H9 (cell line): ENCODE data around the gene NSL1. TPM values are rescaled to one million over a fixed set of nuclear protein-coding genes. Genes with fewer than 3 reads are reported as not detected.
"Not testable (repeated sequence)": the region's sequence is repeated elsewhere in the genome, so short reads cannot be mapped to it uniquely, and the experiment has no call there.

Experiments
- DNase-seq: peaks from one replicate; pipeline ENCODE4 v3.0.0-alpha.2; 2017
- H2AFZ ChIP-seq: one replicate; pipeline ENCODE4 v1.6.1; 2013; ENCODE audit warnings: mild to moderate bottlenecking, low read length, control low read depth, moderate library complexity
- H2AK5ac ChIP-seq: 2 replicates; pipeline ENCODE4 v1.6.1; 2013; ENCODE audit warnings: low read length, control low read depth, mixed read lengths; ENCODE audit not compliant: insufficient read length
- H2BK120ac ChIP-seq: one replicate; pipeline ENCODE4 v1.6.1; 2013; ENCODE audit warnings: low read depth, mild to moderate bottlenecking, low read length, control low read depth, inconsistent platforms; ENCODE audit not compliant: poor library complexity, severe bottlenecking
- H2BK12ac ChIP-seq: 2 replicates; pipeline ENCODE4 v1.6.1; 2013; ENCODE audit warnings: low read length, control low read depth, mixed read lengths, low read depth; ENCODE audit not compliant: insufficient read length
- H2BK15ac ChIP-seq: 2 replicates; pipeline ENCODE4 v1.6.1; 2013; ENCODE audit warnings: low read depth, low read length, control low read depth
- H2BK20ac ChIP-seq: one replicate; pipeline ENCODE4 v1.6.1; 2013; ENCODE audit warnings: low read depth, mild to moderate bottlenecking, low read length, control low read depth, inconsistent platforms; ENCODE audit not compliant: poor library complexity, severe bottlenecking
- H2BK5ac ChIP-seq: 2 replicates; pipeline ENCODE4 v1.6.1; 2013; ENCODE audit warnings: low read length, control low read depth, mixed read lengths; ENCODE audit not compliant: insufficient read length
- H3K14ac ChIP-seq: 2 replicates; pipeline ENCODE4 v1.6.1; 2013; ENCODE audit warnings: low read length, control low read depth; ENCODE audit not compliant: insufficient read depth
- H3K18ac ChIP-seq: 2 replicates; pipeline ENCODE4 v1.6.1; 2013; ENCODE audit warnings: low read depth, mild to moderate bottlenecking, mixed read lengths, low read length, control low read depth; ENCODE audit not compliant: insufficient read length
- H3K23ac ChIP-seq: 2 replicates; pipeline ENCODE4 v1.6.1; 2013; ENCODE audit warnings: low read length, control low read depth, mixed read lengths, low read depth; ENCODE audit not compliant: insufficient read length
- H3K23me2 ChIP-seq: 2 replicates; pipeline ENCODE4 v1.6.1; 2013; ENCODE audit warnings: low read depth, mild to moderate bottlenecking, mixed read lengths, low read length, control low read depth; ENCODE audit not compliant: insufficient read length, poor library complexity, severe bottlenecking
- H3K27ac ChIP-seq: 2 replicates; pipeline ENCODE4 v1.5.1; 2013; ENCODE audit warnings: low read length, control low read depth, mixed read lengths, low read depth; ENCODE audit not compliant: insufficient read length
- H3K27me3 ChIP-seq: 2 replicates; pipeline ENCODE4 v1.6.1; 2013; ENCODE audit warnings: low read length, control low read depth, inconsistent platforms; ENCODE audit not compliant: insufficient read depth
- H3K4ac ChIP-seq: 2 replicates; pipeline ENCODE4 v1.6.1; 2013; ENCODE audit warnings: low read depth, mild to moderate bottlenecking, control low read depth, inconsistent platforms, low read length, moderate library complexity
- H3K4me1 ChIP-seq: 2 replicates; pipeline ENCODE4 v1.6.1; 2013; ENCODE audit warnings: low read length, control low read depth, inconsistent platforms; ENCODE audit not compliant: insufficient read depth
- H3K4me2 ChIP-seq: 2 replicates; pipeline ENCODE4 v1.6.1; 2013; ENCODE audit warnings: low read length, control low read depth, mixed read lengths; ENCODE audit not compliant: insufficient read length, insufficient read depth
- H3K56ac ChIP-seq: 2 replicates; pipeline ENCODE4 v1.6.1; 2013; ENCODE audit warnings: low read depth, mild to moderate bottlenecking, mixed read lengths, low read length, control low read depth; ENCODE audit not compliant: insufficient read length
- H3K79me1 ChIP-seq: 2 replicates; pipeline ENCODE4 v1.6.1; 2013; ENCODE audit warnings: low read depth, mild to moderate bottlenecking, moderate library complexity, low read length, control low read depth, inconsistent platforms; ENCODE audit not compliant: insufficient read depth, poor library complexity, severe bottlenecking
- H3K79me2 ChIP-seq: 2 replicates; pipeline ENCODE4 v1.6.1; 2013; ENCODE audit warnings: low read length, control low read depth, inconsistent platforms; ENCODE audit not compliant: insufficient read depth
- H3K9ac ChIP-seq: 2 replicates; pipeline ENCODE4 v1.6.1; 2013; ENCODE audit warnings: low read length, control low read depth, mixed read lengths; ENCODE audit not compliant: insufficient read length; ENCODE audit errors: extremely low read depth
- H3K9me3 ChIP-seq: one replicate; pipeline ENCODE4 v1.6.1; 2013; ENCODE audit warnings: low read depth, low read length, inconsistent platforms; ENCODE audit not compliant: control insufficient read depth
- H3T11ph ChIP-seq: one replicate; pipeline ENCODE4 v1.6.1; 2013; ENCODE audit warnings: mild to moderate bottlenecking, low read length, control low read depth, inconsistent platforms
- H4K20me1 ChIP-seq: one replicate; pipeline ENCODE4 v1.6.1; 2013; ENCODE audit not compliant: control insufficient read depth, insufficient read length, insufficient read depth
- H4K5ac ChIP-seq: 2 replicates; pipeline ENCODE4 v1.6.1; 2013; ENCODE audit warnings: low read depth, mild to moderate bottlenecking, mixed read lengths, low read length, control low read depth; ENCODE audit not compliant: insufficient read length
- H4K8ac ChIP-seq: replicated peaks from 2 replicates; pipeline ENCODE4 v1.6.1; 2013; ENCODE audit warnings: low read length, control low read depth, mixed read lengths, low read depth; ENCODE audit not compliant: insufficient read length
- H4K91ac ChIP-seq: 2 replicates; pipeline ENCODE4 v1.6.1; 2013; ENCODE audit warnings: low read depth, mild to moderate bottlenecking, moderate library complexity, mixed read lengths, low read length, control low read depth; ENCODE audit not compliant: insufficient read length
- H3K27ac Mint-ChIP-seq, 3 experiments: 2 replicates in 2 of 3; 3 replicates in 1 of 3; pipeline ENCODE4 v1.8.0; 2020 to 2021; ENCODE audit warnings: mixed read lengths in 3 of 3, mild to moderate bottlenecking in 1 of 3, moderate library complexity in 1 of 3
- H3K27me3 Mint-ChIP-seq: 2 replicates; pipeline ENCODE4 v1.8.0; 2021; ENCODE audit warnings: low read depth, mild to moderate bottlenecking, moderate library complexity, mixed read lengths
- H3K36me3 Mint-ChIP-seq, 3 experiments: 2 replicates in 2 of 3; 3 replicates in 1 of 3; pipeline ENCODE4 v1.8.0; 2020 to 2021; ENCODE audit warnings: low read depth in 3 of 3, mixed read lengths in 3 of 3; ENCODE audit not compliant: insufficient read depth in 1 of 3
- H3K4me1 Mint-ChIP-seq, 2 experiments: 2 replicates each; pipeline ENCODE4 v1.8.0; 2020; ENCODE audit warnings: mixed read lengths in 2 of 2
- H3K4me3 Mint-ChIP-seq, 2 experiments: 2 replicates in 1 of 2; 3 replicates in 1 of 2; pipeline ENCODE4 v1.8.0; 2020 to 2021; ENCODE audit warnings: mild to moderate bottlenecking in 2 of 2, mixed read lengths in 2 of 2, moderate library complexity in 1 of 2
- H3K9me3 Mint-ChIP-seq, 2 experiments: 2 replicates in 1 of 2; 3 replicates in 1 of 2; pipeline ENCODE4 v1.8.0; 2020; ENCODE audit warnings: mild to moderate bottlenecking in 2 of 2, mixed read lengths in 2 of 2, moderate library complexity in 1 of 2
- WGBS: extraction: QIAGEN DNeasy Blood & Tissue Kit; methylation state at CpG from one replicate; pipeline ENCODE4 v1.1.7; 2013; ENCODE audit warnings: missing lambda C conversion rate, low lambda C conversion rate, mixed read lengths; ENCODE audit not compliant: insufficient read length; ENCODE audit errors: extremely low coverage; 5-methylcytosine and 5-hydroxymethylcytosine counted together
- total RNA-seq: library from RNA; stranded (reverse); gene quantifications from 2 replicates; pipeline ENCODE4 v1.2.1, GENCODE V29; 2021

The NSL1 gene
- total RNA-seq, 1 experiment from 2014 or later = 49.3 TPM

GRCh38 chr1:212764718-212765281, 26.8 kb downstream of the NSL1 start:
- DNase-seq, H3K4me3 Mint-ChIP-seq, H3K23me2 ChIP-seq, H3K4ac ChIP-seq, H3K79me2 ChIP-seq, H2BK20ac ChIP-seq, H2AK5ac ChIP-seq, H3T11ph ChIP-seq, H2BK12ac ChIP-seq, H2BK120ac ChIP-seq, H2AFZ ChIP-seq, H3K4me2 ChIP-seq, H3K18ac ChIP-seq, H3K9ac ChIP-seq, H3K14ac ChIP-seq, H3K9me3 ChIP-seq, H4K5ac ChIP-seq, H2BK15ac ChIP-seq, H3K27me3 Mint-ChIP-seq, H3K4me1 Mint-ChIP-seq, H2BK5ac ChIP-seq, H4K8ac ChIP-seq, H3K27me3 ChIP-seq, H3K27ac ChIP-seq, H3K23ac ChIP-seq, H4K20me1 ChIP-seq, H3K56ac ChIP-seq, H3K4me1 ChIP-seq, H4K91ac ChIP-seq: not testable (repeated sequence)
- peaks cover 27 to 30% of the 10 kb centered on the region in 2 experiments for H3K9me3 Mint-ChIP-seq
- WGBS = no CpG with 5 or more reads among the region's 1 CpG
- peak overlapping the region in 1 of 3 experiments; percentile 52; a peak in 2 of 7 replicates for H3K27ac Mint-ChIP-seq
- H3K36me3 Mint-ChIP-seq = peaks cover 30 to 50% (median 37%) of the 10 kb centered on the region in 3 experiments
- peaks cover 12% of the 10 kb centered on the region for H3K79me1 ChIP-seq
